HG03469 (cell line): ENCODE measurements around the gene OSMR.

Experiments used
- ATAC-seq: cut with Tn5 transposase; IDR thresholded peaks from one replicate; pipeline ENCODE4 v1.9.1; 2021; ENCODE audit warnings: mild to moderate bottlenecking, moderate library complexity, moderate number of reproducible peaks; ENCODE audit not compliant: unreplicated experiment

Gene OSMR

GRCh38 chr5:38870595-38870994 is 24.8 kb downstream of the OSMR start:
- no peak for ATAC-seq

GRCh38 chr5:38871058-38871605 is 25.3 kb downstream of the OSMR start:
- no peak for ATAC-seq

DNA sequence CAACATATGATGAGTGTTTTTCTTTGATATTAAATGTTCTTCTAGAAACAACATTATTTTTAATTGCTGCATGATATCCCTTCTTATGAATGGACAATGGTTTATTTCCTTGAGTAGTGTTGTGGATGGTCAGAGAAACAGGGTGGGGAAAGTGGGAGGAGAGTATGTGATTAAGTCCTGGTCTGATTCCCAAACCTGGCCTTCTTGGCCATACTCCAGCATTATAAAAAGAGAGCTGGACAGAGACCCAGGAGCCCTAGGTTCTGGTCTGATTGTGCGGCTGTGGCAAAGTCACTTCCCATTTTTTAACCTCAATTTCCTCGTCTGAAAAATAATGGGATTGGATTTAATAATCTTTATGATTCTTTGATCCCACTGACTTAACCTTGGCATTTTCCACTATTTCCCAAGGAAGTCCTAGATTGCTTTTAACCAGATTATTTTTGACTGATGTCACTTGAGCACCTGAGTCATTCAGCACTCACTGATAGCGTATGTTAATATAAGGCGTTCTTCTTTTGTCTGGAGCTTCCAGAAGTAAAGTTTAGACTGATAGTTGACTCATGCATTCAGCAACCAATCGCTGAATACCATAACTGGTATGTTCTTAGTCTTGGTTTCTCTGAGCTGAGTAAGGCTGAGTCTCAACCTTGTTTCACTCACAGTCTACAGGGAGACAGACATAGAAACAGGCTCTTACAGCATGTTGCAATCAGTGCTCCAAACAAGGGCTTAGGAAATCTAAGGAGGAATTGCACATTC is 26.2 kb downstream of the OSMR start:
- ATAC-seq, result no peak

DNA sequence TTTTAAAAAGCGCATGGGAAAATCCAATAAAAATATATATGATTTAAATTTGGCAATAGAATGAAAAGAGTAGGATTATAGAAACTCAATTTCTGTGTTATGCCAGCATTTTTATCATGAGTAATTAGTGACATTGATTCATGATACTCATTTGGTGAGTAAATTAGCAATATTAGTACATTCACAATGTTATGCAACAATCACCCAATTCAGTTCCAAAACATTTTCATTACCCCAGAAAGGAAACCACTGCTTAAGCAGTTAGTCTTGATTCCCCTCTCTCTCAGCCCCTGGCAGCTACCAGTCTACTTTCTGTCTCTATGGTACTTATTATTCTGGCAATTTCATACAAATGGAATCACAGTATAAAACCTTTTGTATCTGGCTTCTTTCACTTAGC is 27.0 kb downstream of the OSMR start:
- ATAC-seq, result no peak

DNA sequence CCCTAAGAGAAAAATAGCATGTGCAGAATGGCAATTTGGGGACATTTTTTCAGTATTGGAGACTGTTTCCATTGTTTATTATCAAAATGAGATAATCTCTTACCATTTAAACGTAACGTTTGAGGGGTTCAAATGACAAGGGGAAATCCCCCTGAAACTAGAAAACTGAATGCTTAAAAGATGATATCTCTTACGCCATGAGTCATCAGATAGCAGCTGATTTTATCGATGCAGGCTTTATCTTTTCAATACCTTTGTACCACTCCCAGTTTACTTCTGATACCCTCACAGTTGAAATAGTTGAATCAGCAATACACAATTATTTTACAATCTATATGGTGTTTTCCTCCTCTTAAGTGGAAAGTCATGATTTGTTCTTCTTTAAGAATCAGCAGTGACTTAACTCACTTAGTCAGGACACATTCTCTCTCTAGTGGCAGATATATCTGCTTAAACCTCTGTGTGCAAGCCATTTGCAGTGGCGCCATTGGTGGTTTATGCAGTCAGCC is 29.2 kb downstream of the OSMR start:
- ATAC-seq, result no peak

- ATAC-seq, result no peak
These were observed 32.7 kb downstream of the OSMR start for GRCh38 chr5:38878391-38879077.

- ATAC-seq, result no peak
These were observed 33.3 kb downstream of the OSMR start for GRCh38 chr5:38879078-38879460.

DNA sequence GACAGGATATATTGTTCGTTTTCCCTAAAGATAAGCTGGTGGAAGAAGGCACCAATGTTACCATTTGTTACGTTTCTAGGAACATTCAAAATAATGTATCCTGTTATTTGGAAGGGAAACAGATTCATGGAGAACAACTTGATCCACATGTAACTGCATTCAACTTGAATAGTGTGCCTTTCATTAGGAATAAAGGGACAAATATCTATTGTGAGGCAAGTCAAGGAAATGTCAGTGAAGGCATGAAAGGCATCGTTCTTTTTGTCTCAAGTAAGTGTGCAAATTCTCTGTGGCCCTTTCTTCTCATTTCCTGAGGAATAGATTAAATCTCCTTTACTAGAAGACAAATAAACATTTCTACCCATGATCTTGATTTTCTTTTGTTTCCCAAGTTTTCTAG is 38.0 kb downstream of the OSMR start:
- no peak for ATAC-seq

- ATAC-seq, result no peak
These were observed 39.4 kb downstream of the OSMR start for GRCh38 chr5:38885208-38885607.

GRCh38 chr5:38888041-38888440 is 42.2 kb downstream of the OSMR start:
- ATAC-seq, result no peak

DNA sequence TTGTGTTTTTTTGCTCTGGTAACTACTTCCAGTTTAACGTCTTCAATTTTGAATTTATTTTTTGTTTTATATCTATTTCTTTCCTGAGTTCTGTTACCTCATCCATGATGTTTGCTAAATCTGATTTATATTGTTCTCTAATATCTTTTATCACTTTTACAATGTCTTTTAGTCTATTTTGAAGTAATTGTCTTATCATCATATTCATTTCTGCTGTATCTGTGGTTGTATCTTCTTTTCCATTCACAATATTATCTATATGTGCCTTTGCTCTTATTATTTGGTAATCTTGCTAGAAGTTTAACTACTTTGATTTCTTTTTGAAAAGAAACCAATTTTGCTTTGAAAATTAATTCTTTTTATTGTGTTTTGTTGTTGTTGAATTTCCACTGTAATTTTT is 43.6 kb downstream of the OSMR start:
- ATAC-seq, result no peak

DNA sequence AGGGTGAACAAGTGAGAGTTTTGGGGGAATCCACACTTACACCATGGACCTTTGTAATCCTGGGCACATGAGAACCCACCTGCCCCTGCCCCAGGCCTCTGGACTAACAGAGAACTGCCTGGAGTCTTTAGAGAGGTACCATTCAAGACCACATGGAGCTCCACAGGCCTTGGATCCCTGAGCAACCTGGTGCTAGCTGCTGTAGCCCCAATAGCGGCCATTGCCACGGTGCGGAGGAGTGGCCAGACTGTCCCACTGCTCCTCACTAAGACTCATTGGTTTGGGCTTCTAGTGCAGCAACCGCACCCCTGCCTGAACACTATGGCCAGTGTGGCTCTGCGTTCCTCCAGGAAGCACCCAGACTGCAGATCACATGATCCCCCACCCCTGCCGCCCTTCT is 45.8 kb downstream of the OSMR start:
- no peak for ATAC-seq

- ATAC-seq, result no peak
These were observed 46.6 kb downstream of the OSMR start for GRCh38 chr5:38892363-38892762.

DNA sequence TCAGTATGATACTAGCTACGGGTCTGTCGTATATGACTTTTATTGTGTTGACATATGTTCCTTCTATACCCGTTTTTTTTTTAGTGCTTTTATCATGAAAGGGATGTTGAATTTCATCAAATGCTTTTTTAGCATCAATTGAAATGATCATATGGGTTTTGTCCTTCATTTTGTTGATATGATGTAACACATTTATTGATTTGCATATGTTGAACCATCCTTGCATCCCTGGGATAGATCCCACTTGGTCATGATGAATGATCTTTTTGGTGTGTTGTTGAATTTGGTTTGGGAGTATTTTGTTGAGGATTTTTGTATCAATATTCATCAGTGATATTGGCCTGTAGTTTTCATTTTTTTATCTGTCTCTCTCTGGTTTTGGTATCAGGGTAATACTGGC is 50.9 kb downstream of the OSMR start:
- no peak for ATAC-seq

DNA sequence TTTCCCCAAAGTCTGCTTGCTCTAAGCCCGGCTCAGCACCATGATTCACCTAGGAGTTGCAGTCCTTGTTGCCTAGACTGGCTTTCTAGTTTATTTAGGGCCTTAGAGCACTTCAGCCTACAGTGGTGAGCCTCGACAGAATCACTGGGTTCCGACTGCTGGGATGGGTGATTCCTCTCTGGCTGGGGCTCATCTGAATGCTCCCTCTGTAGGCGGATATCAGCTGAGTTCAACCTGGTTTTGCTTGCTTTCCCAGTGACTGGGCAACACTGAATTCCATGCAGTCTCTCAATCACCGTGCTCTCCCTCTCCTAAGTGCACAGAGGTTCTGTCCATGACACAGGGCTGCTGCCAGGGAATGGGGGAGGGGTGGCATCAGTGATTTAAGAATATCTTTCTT is 54.1 kb downstream of the OSMR start:
- no peak for ATAC-seq

DNA sequence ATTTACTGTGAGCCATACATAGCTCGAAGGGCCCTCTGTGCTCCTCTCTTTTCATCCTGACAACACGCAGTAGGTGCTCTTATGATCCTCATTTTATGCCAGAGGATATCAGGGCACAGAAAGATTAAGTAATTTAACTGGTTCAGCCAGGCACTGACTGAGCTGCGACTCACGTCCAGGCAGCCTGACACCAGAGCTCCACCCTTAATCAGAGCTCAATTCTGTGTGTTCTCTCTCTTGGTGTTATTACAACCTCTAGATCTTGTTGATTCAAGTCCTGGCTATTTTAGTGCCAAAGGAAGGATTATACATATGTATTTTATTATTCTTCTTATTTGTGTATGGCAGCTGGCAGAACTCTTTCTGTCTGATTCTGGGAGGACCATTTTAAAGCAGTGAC is 59.7 kb downstream of the OSMR start:
- no peak for ATAC-seq

DNA sequence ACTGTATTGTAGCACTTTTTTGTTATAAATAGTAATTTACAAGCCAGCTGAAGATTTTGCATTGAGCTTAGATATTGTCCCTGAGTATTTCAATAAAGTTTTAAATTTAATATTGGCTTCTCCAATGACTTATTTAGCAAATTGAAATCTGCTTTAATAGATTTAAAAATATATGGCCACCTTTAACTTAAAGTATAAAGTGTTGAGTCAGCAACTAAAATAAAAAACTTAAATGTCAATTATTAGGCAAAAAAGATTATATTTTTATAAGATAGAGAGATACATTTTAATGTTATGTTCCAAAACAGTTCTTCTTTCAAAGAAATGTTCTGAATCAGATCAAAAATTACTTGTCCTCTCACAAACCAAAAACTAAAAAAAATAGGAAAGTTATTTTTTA is 60.7 kb downstream of the OSMR start:
- no peak for ATAC-seq

DNA sequence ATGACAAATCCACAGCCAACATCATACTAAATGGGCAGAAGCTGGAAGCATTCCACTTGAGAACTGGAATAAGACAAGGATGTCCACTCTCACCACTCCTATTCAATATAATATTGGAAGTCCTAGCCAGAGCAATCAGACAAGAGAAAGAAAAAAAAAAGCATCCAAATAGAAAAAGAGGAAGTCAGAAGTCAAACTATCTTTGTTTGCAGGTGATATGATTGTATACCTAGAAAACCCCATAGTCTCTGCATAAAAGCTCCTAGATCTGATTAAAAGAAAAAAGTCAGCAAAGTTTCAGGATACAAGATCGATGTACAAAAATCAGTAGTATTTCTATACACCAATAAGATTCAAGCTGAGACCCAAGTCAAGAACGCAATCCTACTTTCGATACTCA is 66.1 kb downstream of the OSMR start:
- no peak for ATAC-seq

DNA sequence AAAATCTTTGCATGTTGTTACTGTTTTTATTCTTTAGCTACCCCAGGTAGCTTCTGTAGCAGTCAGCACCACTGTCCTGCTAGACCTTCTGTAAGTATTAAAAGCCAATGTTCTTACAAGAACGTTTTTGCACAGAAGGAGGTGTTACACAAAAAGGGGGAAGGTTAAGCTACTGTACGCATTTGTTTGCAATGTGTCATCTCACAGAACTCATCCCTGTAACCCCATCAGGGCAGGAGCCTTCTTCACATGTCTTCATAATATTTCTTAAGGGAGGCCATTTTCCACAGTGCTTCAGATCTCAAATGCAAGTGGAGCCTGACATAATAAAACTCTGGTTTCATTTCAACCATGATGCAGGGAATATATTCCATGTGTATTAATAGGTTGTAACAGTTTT is 67.9 kb downstream of the OSMR start:
- no peak for ATAC-seq

GRCh38 chr5:38916802-38917201 is 71.0 kb downstream of the OSMR start:
- ATAC-seq, result no peak

GRCh38 chr5:38921174-38921573 is 75.4 kb downstream of the OSMR start:
- ATAC-seq, result no peak

DNA sequence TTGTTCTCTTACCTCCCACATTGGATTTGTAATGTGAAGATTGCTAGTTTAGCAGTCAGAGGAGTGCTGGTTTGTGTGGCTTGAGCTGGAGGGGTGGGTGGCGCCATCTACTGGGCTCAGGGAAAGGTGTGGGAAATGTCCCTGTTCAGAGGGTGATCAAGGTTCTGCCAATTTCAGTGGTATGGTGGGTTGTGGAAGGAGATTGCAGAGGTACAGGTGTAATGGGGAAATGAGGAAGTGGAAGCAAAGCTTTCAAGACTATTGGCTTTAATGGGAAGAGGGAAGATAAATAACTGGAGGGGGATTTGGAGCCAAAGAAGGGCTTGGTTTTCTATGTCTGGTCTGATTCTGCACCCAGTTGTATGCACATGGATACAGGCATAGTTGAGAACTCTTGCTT is 76.4 kb downstream of the OSMR start:
- ATAC-seq, result no peak
